NCI-H128 (cell line): Measurements from ENCODE around the gene MANF.

ENCODE experiments used
- DNase-seq: peaks from one replicate; lab custom pipeline; 2025; ENCODE audit not compliant: unreplicated experiment; lab: John Stamatoyannopoulos, UW

Gene MANF

GRCh38 chr3:51429138-51429537, 44.0 kb downstream of the MANF start:
- no peak for DNase-seq

GRCh38 chr3:51434110-51434509, 49.0 kb downstream of the MANF start:
- DNase-seq = no peak

- DNase-seq = peak; percentile 7
These were observed 49.7 kb downstream of the MANF start for GRCh38 chr3:51434746-51435327.

GRCh38 chr3:51436998-51437639, 52.0 kb downstream of the MANF start:
- DNase-seq = no peak
